RKO (cell line): Measurements from ENCODE around the gene LCE1E.

ENCODE experiments used
- DNase-seq: peaks from one replicate; pipeline ENCODE4 v3.0.0-alpha.2; 2016; ENCODE audit warnings: low spot score

The LCE1E gene

DNA sequence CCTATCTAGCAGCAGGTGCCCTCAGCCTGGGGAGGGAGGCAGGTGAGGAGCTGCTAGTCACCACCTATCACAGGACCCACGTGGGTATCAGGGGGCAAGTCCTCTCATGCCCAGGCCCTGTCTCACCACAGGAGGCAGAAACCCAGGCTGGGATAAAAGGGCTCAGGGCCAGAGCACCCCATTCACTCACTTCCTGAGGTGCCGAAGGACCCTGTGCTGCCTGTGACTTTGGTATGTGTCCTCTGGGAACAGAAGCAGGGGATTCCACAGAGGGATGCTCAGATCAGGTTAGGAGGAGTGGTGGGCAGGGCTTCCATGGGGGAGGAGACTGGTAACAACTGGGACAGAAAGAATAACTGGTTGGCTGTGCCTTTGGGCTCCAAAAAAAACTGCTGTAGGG lies at the start of gene LCE1E:
TSS of gene LCE1E (plus strand) at position 181 of the 400 bp plus-strand sequence. CDS start 1,043 bp downstream, outside the sequence.
- no peak for DNase-seq

- no peak for DNase-seq
Measured at GRCh38 chr1:152737997-152738396, 48.1 kb upstream of the LCE1E start.

GRCh38 chr1:152739841-152740240 lies 46.2 kb upstream of the LCE1E start:
- DNase-seq: no peak

DNA sequence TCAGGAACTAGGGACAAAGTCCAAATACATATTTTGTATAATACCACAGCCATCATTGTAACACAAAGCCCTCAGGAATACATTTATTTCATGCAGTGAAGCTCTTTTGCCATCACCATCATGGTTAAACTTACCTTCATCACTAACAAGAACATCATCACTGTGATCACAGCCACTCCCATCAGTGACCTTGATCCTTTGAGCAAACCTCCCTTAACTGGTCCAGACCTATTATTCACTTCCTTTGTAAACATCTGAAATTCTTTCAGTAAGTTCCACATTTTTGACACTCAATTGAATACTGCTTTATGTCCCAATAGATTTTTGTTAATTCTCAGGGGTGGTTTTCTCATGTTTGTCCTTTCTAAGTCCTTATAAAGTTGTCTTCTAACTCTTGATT lies 44.4 kb upstream of the LCE1E start:
- DNase-seq: no peak

DNA sequence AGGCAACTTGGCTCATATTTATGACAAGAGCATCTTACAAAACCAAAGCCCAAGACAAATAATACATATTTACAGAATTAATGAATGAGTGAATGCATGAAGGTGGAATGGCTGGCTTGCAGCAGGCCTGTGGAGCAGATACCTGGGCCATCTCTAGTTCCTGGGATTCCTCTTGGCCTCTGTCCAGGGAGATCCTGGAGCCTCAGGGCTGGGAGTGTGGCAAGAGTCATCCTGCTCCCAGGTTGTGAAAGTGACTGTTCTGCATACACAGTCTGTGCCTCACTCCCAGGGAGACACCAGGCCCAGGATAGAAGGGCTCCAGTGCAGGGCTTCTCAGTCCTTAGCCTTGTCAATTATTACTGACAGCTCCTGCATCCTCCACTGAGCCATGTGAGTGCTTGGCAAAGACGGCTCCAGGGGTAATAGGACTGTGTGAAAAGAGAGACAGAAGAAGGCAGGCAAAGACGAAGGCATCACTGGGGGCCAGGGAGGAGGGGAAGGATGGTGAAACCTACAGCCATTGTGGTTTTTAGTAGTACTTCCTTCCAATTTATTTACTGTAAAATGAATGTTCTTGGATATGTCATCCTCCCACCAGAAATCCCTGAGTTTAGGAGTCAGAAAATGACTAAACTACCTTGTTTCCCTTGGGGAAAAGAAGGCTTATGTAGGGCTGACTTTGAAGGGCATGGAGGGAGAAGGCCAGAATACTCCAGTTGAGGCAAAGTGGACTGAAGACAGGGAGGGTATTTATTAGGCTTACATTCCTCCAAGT lies 42.5 kb upstream of the LCE1E start:
- DNase-seq: no peak

- peak; percentile 68 for DNase-seq
Measured at GRCh38 chr1:152745289-152745704, 40.8 kb upstream of the LCE1E start.

DNA sequence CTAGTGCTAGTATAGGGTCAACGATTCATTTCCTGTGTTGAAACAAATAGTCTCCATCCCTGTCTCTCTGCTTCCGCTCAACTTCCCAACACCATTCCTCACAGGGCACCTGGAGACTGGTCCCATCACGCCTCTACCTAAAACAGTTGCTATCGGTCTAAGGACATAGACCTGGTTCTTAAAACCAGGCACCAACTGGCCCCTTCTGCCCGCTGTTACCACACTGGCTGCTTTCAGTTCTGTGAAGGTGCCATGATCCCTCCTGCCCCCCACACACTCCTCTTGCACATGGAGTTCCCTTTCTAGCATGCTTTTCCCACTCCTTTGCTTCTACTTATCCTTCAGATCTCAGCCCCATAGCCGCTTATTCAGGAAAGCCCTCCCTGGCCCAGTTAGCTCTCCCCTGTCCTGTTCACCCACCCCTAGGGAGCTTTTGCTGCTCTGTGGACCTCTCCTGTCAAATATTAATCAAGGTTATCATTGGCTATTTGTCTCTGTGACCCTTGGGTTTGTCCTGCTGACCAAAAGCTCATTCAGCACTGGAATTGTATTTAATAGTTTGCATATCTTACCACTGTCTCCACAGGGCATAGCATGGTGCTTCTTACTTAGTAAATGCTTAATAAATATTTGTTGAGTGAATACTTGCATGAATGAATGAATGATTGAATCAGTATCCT lies 40.2 kb upstream of the LCE1E start:
- no peak for DNase-seq

DNA sequence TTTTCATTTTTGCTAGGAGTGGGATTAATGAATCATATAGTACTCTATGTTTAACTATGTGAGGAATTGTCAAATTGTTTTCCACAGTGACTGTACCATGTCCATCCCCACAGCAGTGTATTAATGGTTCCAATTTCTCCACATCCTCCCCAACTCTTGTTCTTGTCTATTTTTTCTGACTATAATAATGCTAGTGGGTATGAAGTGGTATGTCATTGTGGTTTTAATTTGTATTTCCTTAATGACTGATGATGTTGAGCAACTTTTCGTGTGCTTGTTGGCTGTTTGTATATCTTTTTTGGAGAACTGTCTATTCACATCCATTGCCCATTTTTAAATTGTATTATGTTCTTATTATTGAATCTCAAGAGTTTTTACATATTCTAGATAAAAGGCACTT lies 38.2 kb upstream of the LCE1E start:
- DNase-seq: no peak

DNA sequence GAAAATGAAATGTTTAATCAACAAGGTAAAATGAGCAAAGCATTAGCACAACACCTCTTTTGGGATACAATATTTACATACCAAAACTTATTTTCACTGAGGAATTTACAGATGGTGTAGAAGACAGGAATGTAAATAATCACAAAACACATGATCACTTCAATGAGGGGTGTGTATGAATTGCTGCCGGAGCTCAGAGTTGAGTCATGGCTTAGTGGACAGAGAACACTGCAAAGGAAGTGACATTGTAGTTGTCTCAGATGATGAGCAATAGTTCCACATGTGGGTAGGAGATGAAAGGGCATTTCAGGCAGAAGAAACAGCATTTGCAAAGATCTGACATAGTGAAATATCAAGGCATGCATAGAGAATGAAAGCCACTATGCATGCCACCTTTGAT lies 33.8 kb upstream of the LCE1E start:
- peak; percentile 95 for DNase-seq

GRCh38 chr1:152753586-152753985 lies 32.5 kb upstream of the LCE1E start:
- DNase-seq: no peak

DNA sequence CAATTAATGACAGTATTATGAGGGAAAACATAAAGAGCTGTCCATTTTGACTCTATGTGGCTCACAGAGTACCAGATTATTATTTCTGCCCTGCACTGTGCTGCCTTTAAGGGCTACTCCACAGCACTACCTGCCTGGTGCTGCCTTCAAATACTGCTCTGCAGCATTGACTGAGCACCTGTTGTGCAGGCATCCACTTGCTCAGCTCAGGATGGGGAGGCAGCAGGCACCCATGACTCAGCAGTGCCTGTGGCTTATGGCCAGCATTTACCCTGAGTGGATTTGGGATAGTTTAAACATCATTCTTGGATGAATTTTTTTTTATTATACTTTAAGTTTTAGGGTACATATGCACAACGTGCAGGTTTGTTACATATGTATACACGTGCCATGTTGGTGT lies 29.2 kb upstream of the LCE1E start:
- DNase-seq: no peak

- DNase-seq: no peak
Measured at GRCh38 chr1:152757747-152758146, 28.3 kb upstream of the LCE1E start, which contains the start of gene KPRP. Gene KPRP (plus strand): TSS chr1:152758025. CDS start chr1:152759589, 1,564 bp downstream.

- no peak for DNase-seq
Measured at GRCh38 chr1:152758636-152759035, 27.4 kb upstream of the LCE1E start.

- DNase-seq: no peak
Measured at GRCh38 chr1:152759453-152760173, 26.4 kb upstream of the LCE1E start.

DNA sequence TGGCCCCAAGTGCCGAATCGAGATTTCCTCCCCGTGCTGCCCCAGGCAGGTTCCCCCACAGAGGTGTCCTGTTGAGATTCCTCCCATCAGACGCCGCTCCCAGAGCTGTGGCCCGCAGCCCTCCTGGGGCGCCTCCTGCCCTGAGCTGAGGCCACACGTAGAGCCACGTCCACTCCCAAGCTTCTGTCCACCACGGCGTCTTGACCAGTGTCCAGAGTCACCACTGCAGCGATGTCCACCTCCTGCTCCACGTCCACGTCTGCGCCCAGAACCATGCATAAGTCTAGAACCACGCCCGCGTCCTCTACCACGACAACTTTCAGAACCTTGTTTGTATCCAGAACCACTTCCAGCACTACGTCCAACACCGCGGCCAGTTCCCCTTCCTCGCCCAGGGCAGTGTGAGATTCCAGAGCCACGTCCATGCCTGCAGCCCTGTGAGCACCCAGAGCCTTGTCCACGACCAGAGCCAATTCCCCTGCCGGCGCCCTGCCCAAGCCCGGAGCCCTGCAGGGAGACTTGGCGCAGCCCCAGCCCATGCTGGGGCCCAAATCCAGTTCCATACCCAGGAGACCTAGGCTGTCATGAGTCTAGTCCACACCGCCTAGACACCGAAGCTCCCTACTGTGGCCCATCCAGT lies 25.4 kb upstream of the LCE1E start:
- no peak for DNase-seq

DNA sequence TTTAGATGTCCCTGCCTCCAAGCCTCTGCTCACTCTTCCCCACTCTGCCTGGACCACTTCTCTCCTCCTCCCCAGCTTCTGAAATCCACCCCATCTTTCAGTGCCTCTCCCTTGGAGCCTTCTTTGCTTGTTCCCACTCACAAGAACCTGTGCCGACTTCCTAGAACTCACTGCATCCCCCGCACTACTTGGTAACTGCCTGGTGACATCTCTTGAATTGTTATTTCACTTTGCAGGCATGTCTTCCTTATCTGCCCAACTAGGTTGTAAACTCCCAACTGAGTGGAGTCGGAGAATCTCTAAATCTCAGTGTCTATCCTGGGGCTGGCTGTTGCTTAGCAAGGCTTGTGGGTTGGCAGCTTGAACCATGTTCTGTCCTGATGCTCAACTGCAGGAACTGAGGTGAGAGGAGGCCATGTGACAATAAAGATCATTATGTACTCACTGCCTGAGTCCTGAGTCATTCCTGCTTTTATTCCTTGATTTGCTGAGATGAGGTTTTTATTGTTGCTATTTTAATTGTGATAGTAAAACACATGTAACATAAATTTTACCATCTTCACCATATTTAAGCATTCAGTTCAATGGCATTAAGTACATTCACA lies 24.3 kb upstream of the LCE1E start:
- DNase-seq: no peak

GRCh38 chr1:152768847-152769533 lies 17.1 kb upstream of the LCE1E start:
- peak; percentile 18 for DNase-seq

DNA sequence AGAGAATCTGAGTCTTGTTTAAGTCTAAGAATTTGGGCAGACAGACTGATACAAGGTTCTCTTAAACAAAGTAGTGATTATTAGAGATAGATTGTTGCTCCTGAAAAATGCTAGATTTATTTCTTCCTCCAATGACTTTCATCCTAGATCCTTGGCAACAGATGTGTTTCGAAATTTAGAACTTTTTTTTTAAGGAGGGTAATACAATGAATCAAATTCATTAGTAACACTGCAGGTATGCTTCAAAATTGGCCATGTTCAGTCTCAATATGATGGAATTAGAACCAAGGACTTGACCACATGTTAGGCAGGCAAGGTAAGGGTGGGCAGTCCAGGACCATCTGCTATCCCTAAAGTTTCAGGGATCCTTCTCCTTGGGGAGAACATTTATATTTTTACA lies 15.6 kb upstream of the LCE1E start:
- DNase-seq: no peak

DNA sequence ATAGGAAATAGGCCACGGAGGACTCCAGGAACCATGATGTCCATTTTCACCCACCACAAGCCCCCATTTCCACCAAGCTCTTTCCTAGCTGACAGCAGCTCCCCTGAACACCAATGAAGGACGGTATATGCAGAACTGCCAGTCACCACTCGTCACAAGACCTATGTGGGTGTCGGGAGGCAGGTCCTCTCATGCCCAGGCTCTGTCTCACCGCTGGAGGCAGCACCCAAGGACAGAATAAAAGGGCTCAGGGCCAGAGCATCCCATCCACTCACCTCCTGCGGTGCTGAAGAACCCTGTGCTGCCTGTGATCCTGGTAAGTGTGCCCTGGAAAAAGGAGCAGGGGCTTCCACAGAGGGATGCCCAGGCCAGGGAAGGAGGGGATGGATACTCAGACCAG lies 11.2 kb upstream of the LCE1E start, which contains the start of gene LCE1F:
TSS of gene LCE1F (plus strand) at position 266 of the 400 bp plus-strand sequence. CDS start 1,232 bp downstream, outside the sequence.
- peak; percentile 43 for DNase-seq

GRCh38 chr1:152776361-152776760 lies 9.7 kb upstream of the LCE1E start:
- DNase-seq: no peak

DNA sequence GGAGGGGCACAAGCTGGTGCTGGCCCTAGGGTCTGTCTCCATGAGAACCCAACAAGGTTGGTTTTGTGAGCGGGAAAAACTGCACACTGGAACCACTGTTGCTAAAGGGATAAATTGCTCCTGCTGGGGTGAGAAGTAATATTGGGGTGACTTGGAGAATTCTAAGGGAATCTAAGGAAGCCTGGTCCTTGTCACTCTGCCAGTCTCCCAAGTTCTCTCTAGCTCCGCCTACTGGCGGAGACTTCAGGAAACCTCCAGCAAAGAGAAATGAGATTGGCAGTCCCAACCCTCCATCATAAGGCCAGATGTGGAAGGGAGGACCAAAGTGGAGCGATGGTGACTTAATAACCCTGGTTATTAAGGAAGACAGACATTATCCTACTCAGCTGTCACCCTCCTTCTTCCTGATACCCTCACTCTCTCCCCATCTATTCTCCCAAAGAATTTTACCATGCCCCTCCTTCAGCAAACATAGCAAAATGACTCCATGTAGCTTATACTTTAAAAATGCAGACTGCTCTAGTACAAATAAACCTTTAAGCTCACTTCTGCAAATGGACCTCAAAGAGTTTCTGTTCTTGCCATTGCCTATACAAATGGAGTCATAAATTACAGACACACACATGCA lies 8.4 kb upstream of the LCE1E start:
- peak; percentile 34 for DNase-seq
